MCF 10A (cell line): ENCODE results near the gene JAKMIP2. TPM values are rescaled to one million over a fixed set of nuclear protein-coding genes. Genes with fewer than 3 reads are reported as not detected.

Experiments used
- BruUV-seq: library from RNA; stranded (reverse); fragments of 400-500 nt; replicated peaks from 2 replicates; lab custom pipeline; 2021; lab: Mats Ljungman, UMichigan
- CTCF ChIA-PET: fragments of 300-600 bp; sonication (Branson Sonifier 250); formaldehyde crosslinking; extraction: SDS; loops from one replicate; lab custom pipeline; 2021; ENCODE audit warnings: antibody characterized with exemption, inconsistent platforms; lab: Yijun Ruan, JAX
- POLR2A ChIA-PET: fragments of 300-600, 350-650 bp; sonication (Branson Sonifier 250); formaldehyde crosslinking; extraction: SDS; loops from one replicate; lab custom pipeline; 2020; ENCODE audit warnings: antibody characterized with exemption, inconsistent platforms; lab: Yijun Ruan, JAX
- DNase-seq: peaks from one replicate; pipeline ENCODE4 v3.0.0-alpha.2; 2018; ENCODE audit not compliant: unreplicated experiment
- H3K27ac Mint-ChIP-seq: one replicate; pipeline ENCODE4 v1.8.0; 2022; ENCODE audit warnings: mild to moderate bottlenecking, low read depth, mixed read lengths; ENCODE audit not compliant: unreplicated experiment
- H3K27me3 Mint-ChIP-seq: one replicate; pipeline ENCODE4 v1.8.0; 2022; ENCODE audit warnings: mixed read lengths; ENCODE audit not compliant: insufficient read depth, unreplicated experiment
- H3K36me3 Mint-ChIP-seq: one replicate; pipeline ENCODE4 v1.8.0; 2022; ENCODE audit warnings: mild to moderate bottlenecking, moderate library complexity, mixed read lengths; ENCODE audit not compliant: insufficient read depth, unreplicated experiment
- H3K4me1 Mint-ChIP-seq: one replicate; pipeline ENCODE4 v1.8.0; 2022; ENCODE audit warnings: mixed read lengths; ENCODE audit not compliant: insufficient read depth, unreplicated experiment
- H3K4me3 Mint-ChIP-seq: one replicate; pipeline ENCODE4 v1.8.0; 2022; ENCODE audit warnings: mild to moderate bottlenecking, moderate library complexity, mixed read lengths; ENCODE audit not compliant: unreplicated experiment
- H3K9me3 Mint-ChIP-seq: one replicate; pipeline ENCODE4 v1.8.0; 2022; ENCODE audit warnings: mixed read lengths; ENCODE audit not compliant: unreplicated experiment
- intact Hi-C: fragments of 100-400 bp; cut with micrococcal nuclease; formaldehyde crosslinking; loops from 2 replicates; pipeline ENCODE4 v1.14.1; 2022
- total RNA-seq: library from RNA; stranded (reverse); gene quantifications from 2 replicates; pipeline ENCODE4 v1.2.3, GENCODE V29; 2022
- TF ChIP-seq, protein P1 (sequence below): fragments of 200-600 bp; IDR thresholded peaks from one replicate; pipeline ENCODE4 v1.8.0; 2022; ENCODE audit warnings: antibody characterized with exemption, mild to moderate bottlenecking; ENCODE audit not compliant: unreplicated experiment

JAKMIP2 gene
- total RNA-seq, 1 experiment from 2014 or later, result not detected

DNA sequence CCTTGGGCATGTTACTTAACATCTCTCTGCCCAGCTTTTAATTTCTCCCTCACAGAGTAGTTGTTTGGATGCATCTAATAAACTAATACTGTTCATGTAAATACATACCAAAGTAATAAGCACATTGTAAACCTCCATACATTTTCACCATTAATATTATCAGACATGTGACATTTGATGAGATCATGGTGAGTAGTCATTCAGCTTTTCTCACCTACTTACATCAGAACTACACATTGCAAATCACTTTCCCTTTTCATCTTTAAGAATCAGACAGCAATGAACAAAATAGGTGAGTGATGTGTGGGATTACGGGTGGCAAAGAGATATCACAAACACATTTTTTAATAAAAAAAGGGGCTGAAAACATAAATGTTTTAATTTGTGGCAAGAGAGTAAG, 89.3 kb downstream of the JAKMIP2 start:
- ChIA-PET POLR2A (interaction anchor here (0.6 to 0.7 kb wide), 2 partner anchors 120 to 129 kb away, joined by 3 to 4 read pairs; no protein-coding TSS in a partner anchor), CTCF (interaction anchor here (0.9 to 5.6 kb wide), 2 partner anchors 66 to 130 kb away, joined by 3 to 50 read pairs; no protein-coding TSS in a partner anchor)
- Mint-ChIP-seq H3K36me3 (no peaks in the 10 kb centered on the region), H3K9me3 (peaks cover 8% of the 10 kb centered on the region), H3K4me3 (no peak overlapping the region), H3K27me3 (peaks cover 46% of the 10 kb centered on the region), H3K27ac (no peak overlapping the region), H3K4me1 (no peaks in the 10 kb centered on the region)
- DNase-seq, result no peak
- no TSS peak for BruUV-seq
- intact Hi-C loops, result no loop called here
- TF ChIP-seq, protein P1, sequence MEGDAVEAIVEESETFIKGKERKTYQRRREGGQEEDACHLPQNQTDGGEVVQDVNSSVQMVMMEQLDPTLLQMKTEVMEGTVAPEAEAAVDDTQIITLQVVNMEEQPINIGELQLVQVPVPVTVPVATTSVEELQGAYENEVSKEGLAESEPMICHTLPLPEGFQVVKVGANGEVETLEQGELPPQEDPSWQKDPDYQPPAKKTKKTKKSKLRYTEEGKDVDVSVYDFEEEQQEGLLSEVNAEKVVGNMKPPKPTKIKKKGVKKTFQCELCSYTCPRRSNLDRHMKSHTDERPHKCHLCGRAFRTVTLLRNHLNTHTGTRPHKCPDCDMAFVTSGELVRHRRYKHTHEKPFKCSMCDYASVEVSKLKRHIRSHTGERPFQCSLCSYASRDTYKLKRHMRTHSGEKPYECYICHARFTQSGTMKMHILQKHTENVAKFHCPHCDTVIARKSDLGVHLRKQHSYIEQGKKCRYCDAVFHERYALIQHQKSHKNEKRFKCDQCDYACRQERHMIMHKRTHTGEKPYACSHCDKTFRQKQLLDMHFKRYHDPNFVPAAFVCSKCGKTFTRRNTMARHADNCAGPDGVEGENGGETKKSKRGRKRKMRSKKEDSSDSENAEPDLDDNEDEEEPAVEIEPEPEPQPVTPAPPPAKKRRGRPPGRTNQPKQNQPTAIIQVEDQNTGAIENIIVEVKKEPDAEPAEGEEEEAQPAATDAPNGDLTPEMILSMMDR, result no peak

DNA sequence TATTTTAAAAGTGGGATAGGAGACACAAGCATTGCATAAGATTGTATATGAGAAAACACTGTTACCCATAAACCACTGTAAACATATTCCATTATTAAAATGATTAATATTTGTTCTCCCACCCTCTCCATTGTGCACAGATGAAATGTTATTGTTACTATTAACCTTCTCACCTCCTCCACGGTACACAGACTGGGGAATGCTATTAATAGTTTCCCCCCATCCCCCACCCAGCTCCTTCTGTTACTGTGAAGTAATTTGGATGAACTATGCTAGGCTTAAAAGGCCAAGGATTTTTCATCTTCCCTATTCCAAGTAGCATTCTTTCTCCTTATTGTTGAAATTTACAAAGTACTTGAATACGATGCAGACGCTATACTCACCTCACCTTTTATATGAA, 91.4 kb downstream of the JAKMIP2 start:
- DNase-seq, result no peak
- no peaks in the 10 kb centered on the region for H3K9me3 Mint-ChIP-seq
- TF ChIP-seq, protein P1, result no peak
- peaks cover 57% of the 10 kb centered on the region for H3K27me3 Mint-ChIP-seq
- H3K4me3 Mint-ChIP-seq, result no peak overlapping the region
- H3K4me1 Mint-ChIP-seq, result no peaks in the 10 kb centered on the region
- intact Hi-C loops, result no loop called here
- CTCF ChIA-PET, result interaction anchor here (0.7 to 5.6 kb wide), 4 partner anchors 12 to 63 kb away, joined by 3 to 50 read pairs (median 6); no protein-coding TSS in a partner anchor
- BruUV-seq, result no TSS peak
- no peak overlapping the region for H3K27ac Mint-ChIP-seq
- H3K36me3 Mint-ChIP-seq, result no peaks in the 10 kb centered on the region
- POLR2A ChIA-PET, result no interaction called here

DNA sequence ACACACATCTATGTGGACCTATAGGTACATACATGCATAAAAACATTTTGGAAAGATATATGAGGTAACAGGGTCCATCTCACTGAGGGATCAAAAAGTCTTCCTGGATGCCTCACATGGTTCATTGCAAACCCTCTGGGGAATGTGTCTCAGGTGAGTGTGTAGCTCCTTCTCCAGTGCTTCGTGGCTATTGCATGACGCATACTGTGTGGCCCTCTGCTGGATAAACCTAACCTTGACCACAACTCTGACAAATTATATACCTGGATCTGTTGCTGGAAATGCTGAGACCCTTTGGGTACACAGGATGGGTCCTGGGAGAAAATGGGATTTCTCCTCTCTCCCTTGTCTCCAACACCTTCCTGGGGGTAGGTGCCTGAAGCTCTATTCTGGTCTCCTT, 91.9 kb downstream of the JAKMIP2 start:
- CTCF ChIA-PET, result interaction anchor here (0.6 to 5.6 kb wide), 8 partner anchors 11 to 332 kb away, joined by 3 to 50 read pairs (median 4); no protein-coding TSS in a partner anchor
- POLR2A ChIA-PET, result no interaction called here
- Mint-ChIP-seq H3K27me3 (peaks cover 54% of the 10 kb centered on the region), H3K4me1 (no peaks in the 10 kb centered on the region), H3K4me3 (no peak overlapping the region), H3K9me3 (no peaks in the 10 kb centered on the region), H3K36me3 (no peaks in the 10 kb centered on the region), H3K27ac (no peak overlapping the region)
- intact Hi-C loops, result loop anchor here (1.0 kb wide), 2 partner anchors 62 to 132 kb away; no protein-coding TSS in a partner anchor
- DNase-seq, result peak; percentile 64
- no TSS peak for BruUV-seq
- TF ChIP-seq, protein P1, result peak; percentile 26

DNA sequence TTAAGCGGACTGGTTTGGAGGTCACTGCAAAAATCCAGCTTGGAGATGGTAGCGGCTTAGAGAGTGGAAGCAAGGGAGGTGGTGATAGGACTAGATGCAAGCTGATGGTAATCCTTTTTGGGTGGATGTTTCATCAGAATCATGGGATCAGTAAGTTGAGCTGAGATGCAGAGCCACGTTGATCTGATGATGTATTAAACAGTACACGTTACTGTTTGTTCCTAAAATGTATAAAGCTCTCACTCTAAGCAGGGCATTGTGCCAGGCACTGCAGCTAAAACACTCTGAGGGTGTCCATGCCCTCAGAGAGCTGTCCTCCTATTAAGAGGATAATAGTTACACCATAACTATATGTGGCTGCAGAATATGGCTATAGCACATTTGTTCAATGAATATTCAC, 93.1 kb downstream of the JAKMIP2 start:
- TF ChIP-seq, protein P1, result no peak
- H3K27me3 Mint-ChIP-seq, result peaks cover 49% of the 10 kb centered on the region
- no peaks in the 10 kb centered on the region for H3K9me3 Mint-ChIP-seq
- intact Hi-C loops, result no loop called here
- no peaks in the 10 kb centered on the region for H3K4me1 Mint-ChIP-seq
- no peak overlapping the region for H3K4me3 Mint-ChIP-seq
- ChIA-PET POLR2A (interaction anchor here (1.7 kb wide), 1 partner anchor 10 kb away, joined by 4 read pairs; no protein-coding TSS in a partner anchor), CTCF (interaction anchor here (0.6 to 5.6 kb wide), 6 partner anchors 13 to 955 kb away, joined by 3 to 50 read pairs (median 3); no protein-coding TSS in a partner anchor)
- H3K27ac Mint-ChIP-seq, result no peak overlapping the region
- DNase-seq, result no peak
- H3K36me3 Mint-ChIP-seq, result no peaks in the 10 kb centered on the region
- BruUV-seq, result no TSS peak
